ENCODE results near the gene SMIM44.

SMIM44 gene

GRCh38 chr19:3475449-3475848, 7.8 kb downstream of the SMIM44 start:
- DNase-seq, result no peak

GRCh38 chr19:3474614-3475013, 8.6 kb downstream of the SMIM44 start:
- no peak for DNase-seq

GRCh38 chr19:3474010-3474409, 9.2 kb downstream of the SMIM44 start:
- DNase-seq, result no peak

- no peak for DNase-seq
Measured at GRCh38 chr19:3471954-3472655, 11.1 kb downstream of the SMIM44 start.

GRCh38 chr19:3470500-3471128, 12.6 kb downstream of the SMIM44 start:
- no peak for DNase-seq

GRCh38 chr19:3469638-3470499, 13.4 kb downstream of the SMIM44 start:
- DNase-seq, result no peak

- no peak for DNase-seq
Measured at GRCh38 chr19:3468211-3468610, 15.0 kb downstream of the SMIM44 start.

- no peak for DNase-seq
Measured at GRCh38 chr19:3467437-3468198, 15.6 kb downstream of the SMIM44 start.

- no peak for DNase-seq
Measured at GRCh38 chr19:3466635-3467034, 16.6 kb downstream of the SMIM44 start.

GRCh38 chr19:3465552-3465951, 17.7 kb downstream of the SMIM44 start:
- no peak for DNase-seq

- DNase-seq, result no peak
Measured at GRCh38 chr19:3464587-3465235, 18.5 kb downstream of the SMIM44 start.

GRCh38 chr19:3463714-3464586, 19.3 kb downstream of the SMIM44 start:
- no peak for DNase-seq

GRCh38 chr19:3462991-3463713, 20.1 kb downstream of the SMIM44 start:
- no peak for DNase-seq

GRCh38 chr19:3459965-3460582, 23.2 kb downstream of the SMIM44 start:
- DNase-seq, result no peak

- no peak for DNase-seq
Measured at GRCh38 chr19:3459089-3459881, 24.0 kb downstream of the SMIM44 start.

- no peak for DNase-seq
Measured at GRCh38 chr19:3458229-3459088, 24.8 kb downstream of the SMIM44 start.

- no peak for DNase-seq
Measured at GRCh38 chr19:3457528-3458228, 25.6 kb downstream of the SMIM44 start.

Measured in Kasumi-1 (cell line).